Endothelial cell (in vitro differentiated cells): Measurements from ENCODE around the gene CD164L2. TPM values are rescaled to one million over a fixed set of nuclear protein-coding genes. Genes with fewer than 3 reads are reported as not detected.

ENCODE experiments used
- DNase-seq: peaks from one replicate; pipeline ENCODE4 v3.0.0; 2021; ENCODE audit warnings: low spot score
- H3K27ac Mint-ChIP-seq: one replicate; pipeline ENCODE4 v1.8.0; 2021; ENCODE audit warnings: mixed read lengths, inconsistent platforms; ENCODE audit not compliant: unreplicated experiment
- H3K27me3 Mint-ChIP-seq: one replicate; pipeline ENCODE4 v1.8.0; 2021; ENCODE audit warnings: mild to moderate bottlenecking, moderate library complexity, mixed read lengths, inconsistent platforms; ENCODE audit not compliant: unreplicated experiment
- H3K36me3 Mint-ChIP-seq: one replicate; pipeline ENCODE4 v1.8.0; 2021; ENCODE audit warnings: mild to moderate bottlenecking, low read depth, mixed read lengths, inconsistent platforms; ENCODE audit not compliant: unreplicated experiment
- H3K4me1 Mint-ChIP-seq: one replicate; pipeline ENCODE4 v1.8.0; 2021; ENCODE audit warnings: mild to moderate bottlenecking, mixed read lengths, inconsistent platforms; ENCODE audit not compliant: unreplicated experiment
- H3K4me3 Mint-ChIP-seq: one replicate; pipeline ENCODE4 v1.8.0; 2021; ENCODE audit warnings: mild to moderate bottlenecking, mixed read lengths, inconsistent platforms; ENCODE audit not compliant: unreplicated experiment
- H3K9me3 Mint-ChIP-seq: one replicate; pipeline ENCODE4 v1.8.0; 2021; ENCODE audit warnings: mixed read lengths, inconsistent platforms; ENCODE audit not compliant: unreplicated experiment
- CTCF ChIP-seq: fragments of 200-600 bp; sonication (generic); IDR thresholded peaks from one replicate; pipeline ENCODE4 v1.5.0; 2021; ENCODE audit warnings: antibody characterized with exemption; ENCODE audit not compliant: unreplicated experiment
- total RNA-seq: library from RNA; stranded (reverse); fragmentation: NEBNext Ultra II Directional; extraction: Animal tissue kit (Norgen Biotek cat#: 25700); gene quantifications from one replicate; pipeline ENCODE4 v1.2.1, GENCODE V29; 2021; ENCODE audit not compliant: unreplicated experiment

Gene CD164L2
- total RNA-seq, 1 donor from 2014 or later: 0.72 TPM

- Mint-ChIP-seq H3K36me3 (peaks cover 31% of the 10 kb centered on the region), H3K4me3 (peak overlapping the region; percentile 47), H3K9me3 (peaks cover 1% of the 10 kb centered on the region), H3K27me3 (peaks cover 4% of the 10 kb centered on the region), H3K27ac (peak overlapping the region; percentile 94), H3K4me1 (peaks cover 64% of the 10 kb centered on the region)
- no peak for TF ChIP-seq CTCF
- DNase-seq: no peak
These were observed 45.3 kb upstream of the CD164L2 start for GRCh38 chr1:27428316-27429028.

- Mint-ChIP-seq H3K4me3 (peak overlapping the region; percentile 47), H3K27me3 (peaks cover 2% of the 10 kb centered on the region), H3K27ac (peak overlapping the region; percentile 94), H3K9me3 (no peaks in the 10 kb centered on the region), H3K36me3 (peaks cover 31% of the 10 kb centered on the region), H3K4me1 (peaks cover 59% of the 10 kb centered on the region)
- DNase-seq: no peak
- TF ChIP-seq CTCF: no peak
These were observed 44.7 kb upstream of the CD164L2 start for GRCh38 chr1:27427816-27428315.

GRCh38 chr1:27427329-27427728 lies 44.2 kb upstream of the CD164L2 start:
- peaks cover 31% of the 10 kb centered on the region for H3K36me3 Mint-ChIP-seq
- no peak for DNase-seq
- no peak for TF ChIP-seq CTCF
- peak overlapping the region; percentile 94 for H3K27ac Mint-ChIP-seq
- H3K27me3 Mint-ChIP-seq: peaks cover 2% of the 10 kb centered on the region
- H3K4me3 Mint-ChIP-seq: no peak overlapping the region
- H3K4me1 Mint-ChIP-seq: peaks cover 62% of the 10 kb centered on the region
- no peaks in the 10 kb centered on the region for H3K9me3 Mint-ChIP-seq

GRCh38 chr1:27423709-27424108 lies 40.6 kb upstream of the CD164L2 start:
- Mint-ChIP-seq H3K36me3 (peaks cover 34% of the 10 kb centered on the region), H3K27ac (peak overlapping the region; percentile 64), H3K4me1 (peaks cover 44% of the 10 kb centered on the region), H3K9me3 (no peaks in the 10 kb centered on the region), H3K27me3 (peaks cover 2% of the 10 kb centered on the region), H3K4me3 (no peak overlapping the region)
- TF ChIP-seq CTCF: no peak
- DNase-seq: no peak
